Measurements from ENCODE around the gene OR2C3. TPM values are rescaled to one million over a fixed set of nuclear protein-coding genes. Genes with fewer than 3 reads are reported as not detected.
A peak's percentile ranks its signal among the peaks of the same experiment; 100 is the strongest.

The OR2C3 gene
- total and polyA plus RNA-seq, 2 of the 8 experiments (the other 6 are each of a cell fraction or from before 2014, with no cell fraction given): not detected

- Histone ChIP-seq H3K27me3 (replicated peaks in 1 of 4; ENCODE audit: control insufficient read depth in 3 of 4, extremely low read depth in 1 of 4, insufficient read depth in 3 of 4, low read length in 3 of 4) (no peaks in the 10 kb centered on the region), H3K9me3 (ENCODE audit: insufficient read depth in 2 of 2, low read depth in 1 of 2, low read length in 1 of 2) (peaks cover 2 to 31% of the 10 kb centered on the region in 2 experiments; a peak in 3 of 4 replicates), H3K4me1 (replicated peaks in 1 of 4; ENCODE audit: control insufficient read depth in 3 of 4, insufficient read depth in 4 of 4, low read length in 3 of 4) (peaks cover 0 to 4% (median 0%) of the 10 kb centered on the region in 4 experiments; a peak in 2 of 7 replicates), H4K91ac (replicated peaks; ENCODE audit: insufficient read length, low read length) (no peak overlapping the region), H3K14ac (ENCODE audit: insufficient read length) (no peak overlapping the region), H3K23me2 (ENCODE audit: low read depth, low read length) (no peaks in the 10 kb centered on the region), H3K18ac (ENCODE audit: extremely low read depth, low read length) (no peak overlapping the region), H3K27ac (ENCODE audit: low read depth, low read length) (no peak overlapping the region), H3K23ac (ENCODE audit: insufficient read length) (no peak overlapping the region), H3K4me2 (ENCODE audit: insufficient read depth in 1 of 2, low read depth in 2 of 2, low read length in 2 of 2) (no peak overlapping the region), H2BK20ac (ENCODE audit: low read length) (no peak overlapping the region), H3K36me3 (ENCODE audit: control insufficient read depth in 2 of 4, insufficient read depth in 4 of 4, low read length in 3 of 4) (no peaks in the 10 kb centered on the region), H4K8ac (ENCODE audit: extremely low read depth, insufficient read depth, low read length) (no peak overlapping the region), H2BK120ac (replicated peaks; ENCODE audit: low read depth, low read length) (no peak overlapping the region), H2BK5ac (ENCODE audit: low read depth, low read length) (no peak overlapping the region), H3K79me2 (ENCODE audit: control insufficient read depth in 1 of 2, insufficient read depth in 2 of 2, low read length in 2 of 2) (no peaks in the 10 kb centered on the region), H3K4ac (replicated peaks; ENCODE audit: insufficient read length, low read depth, low read length) (no peak overlapping the region), H2AFZ (ENCODE audit: low read length) (peak overlapping the region; percentile 83; the same call in 1 of the 2 replicates), H3K4me3 (ENCODE audit: extremely low read depth in 1 of 4, insufficient read depth in 2 of 4, low read depth in 3 of 4, low read length in 4 of 4) (no peak overlapping the region), H2BK15ac (ENCODE audit: low read length) (no peak overlapping the region), H3K79me1 (ENCODE audit: low read depth, low read length) (no peaks in the 10 kb centered on the region), H3K56ac (replicated peaks; ENCODE audit: insufficient read length, low read depth, low read length) (no peak overlapping the region), H2AK5ac (ENCODE audit: low read depth, low read length) (no peak overlapping the region), H4K5ac (ENCODE audit: insufficient read length, low read depth, low read length) (no peak overlapping the region), H2BK12ac (ENCODE audit: low read depth, low read length) (no peak overlapping the region), H3K9ac (replicated peaks in 1 of 4; ENCODE audit: extremely low read depth in 1 of 4, low read depth in 3 of 4, low read length in 3 of 4) (no peak overlapping the region), H4K20me1 (replicated peaks in 1 of 2; ENCODE audit: control insufficient read depth in 1 of 2, insufficient read depth in 2 of 2, low read length in 2 of 2) (no peaks in the 10 kb centered on the region)
- WGBS, 2 experiments (ENCODE audit: extremely low coverage in 1 of 2, insufficient coverage in 1 of 2, insufficient read length in 1 of 2, insufficient replicate concordance in 2 of 2, low coverage in 1 of 2, low lambda C conversion rate in 2 of 2, missing lambda C conversion rate in 1 of 2): 71% methylated on average over 10 of the region's 10 CpGs; no CpG with 5 or more reads in 1 of the 2 experiments
- TF ChIP-seq CEBPB (IDR thresholded peaks at IDR 0.05; ENCODE audit: low read depth, low read length): no peak
- peak in 1 of 3 experiments; percentile 2; a peak in 1 of 4 replicates for TF ChIP-seq CTCF (IDR thresholded peaks at IDR 0.05; ENCODE audit: control extremely low read depth in 1 of 3, insufficient read depth in 1 of 3, low read depth in 1 of 3, low read length in 3 of 3)
- ChIA-PET CTCF (ENCODE audit: partially characterized antibody) (interaction anchor here (1.2 to 1.5 kb wide), 3 partner anchors 15 to 34 kb away, joined by 3 read pairs; no protein-coding TSS in a partner anchor), POLR2A (ENCODE audit: partially characterized antibody) (no interaction called here)
- no peak for DNase-seq (ENCODE audit: low read depth in 1 of 2, low spot score in 2 of 2)
- FAIRE-seq: no peak
These were observed 25.5 kb upstream of the OR2C3 start for GRCh38 chr1:247561711-247562110.

Data from H1 (cell line).